Adrenal gland (tissue), 5 donors: Measurements from ENCODE around the gene TARS3.

Experiments used
- POLR2A ChIP-seq, 2 donors: fragments of 450-650 bp; IDR thresholded peaks; one replicate each; pipeline ENCODE4 v1.6.1; 2017; ENCODE audit warnings: antibody characterized with exemption in 2 of 2, mild to moderate bottlenecking in 2 of 2, moderate library complexity in 1 of 2
- TF ChIP-seq, protein P1 (sequence below), 6 experiments: fragments of 450-650 bp in 4 of 6; fragments of 200-600 bp in 2 of 6; sonication (generic) in 1 of 6; IDR thresholded peaks; 1 replicate in 5 of 6; 2 replicates in 1 of 6; pipeline versions ENCODE4 v1.5.1 to v1.8.0; 2016 to 2021; ENCODE audit warnings: antibody characterized with exemption in 6 of 6, mild to moderate bottlenecking in 2 of 6, moderate library complexity in 1 of 6
- donor health status: DM: no; HTN: no; CAD: no.

- TF ChIP-seq, protein P1, sequence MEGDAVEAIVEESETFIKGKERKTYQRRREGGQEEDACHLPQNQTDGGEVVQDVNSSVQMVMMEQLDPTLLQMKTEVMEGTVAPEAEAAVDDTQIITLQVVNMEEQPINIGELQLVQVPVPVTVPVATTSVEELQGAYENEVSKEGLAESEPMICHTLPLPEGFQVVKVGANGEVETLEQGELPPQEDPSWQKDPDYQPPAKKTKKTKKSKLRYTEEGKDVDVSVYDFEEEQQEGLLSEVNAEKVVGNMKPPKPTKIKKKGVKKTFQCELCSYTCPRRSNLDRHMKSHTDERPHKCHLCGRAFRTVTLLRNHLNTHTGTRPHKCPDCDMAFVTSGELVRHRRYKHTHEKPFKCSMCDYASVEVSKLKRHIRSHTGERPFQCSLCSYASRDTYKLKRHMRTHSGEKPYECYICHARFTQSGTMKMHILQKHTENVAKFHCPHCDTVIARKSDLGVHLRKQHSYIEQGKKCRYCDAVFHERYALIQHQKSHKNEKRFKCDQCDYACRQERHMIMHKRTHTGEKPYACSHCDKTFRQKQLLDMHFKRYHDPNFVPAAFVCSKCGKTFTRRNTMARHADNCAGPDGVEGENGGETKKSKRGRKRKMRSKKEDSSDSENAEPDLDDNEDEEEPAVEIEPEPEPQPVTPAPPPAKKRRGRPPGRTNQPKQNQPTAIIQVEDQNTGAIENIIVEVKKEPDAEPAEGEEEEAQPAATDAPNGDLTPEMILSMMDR (IDR thresholded peaks at IDR 0.05): no peak
- TF ChIP-seq POLR2A (IDR thresholded peaks at IDR 0.05): no peak
Observed at GRCh38 chr15:101657968-101658784, 66.1 kb downstream of the TARS3 start.
